Measurements from ENCODE around the gene DAND5. TPM values are rescaled to one million over a fixed set of nuclear protein-coding genes. Genes with fewer than 3 reads are reported as not detected.

DAND5 gene
- total RNA-seq, 1 donor from 2014 or later = not detected

- DNase-seq = no peak
These were observed 40.9 kb downstream of the DAND5 start for GRCh38 chr19:13010038-13010991.

GRCh38 chr19:13010992-13011652 is 41.7 kb downstream of the DAND5 start:
- DNase-seq = no peak

- DNase-seq = no peak
These were observed 42.4 kb downstream of the DAND5 start for GRCh38 chr19:13011653-13012389.

- no peak for DNase-seq
These were observed 43.0 kb downstream of the DAND5 start for GRCh38 chr19:13012390-13012689.

GRCh38 chr19:13012690-13013608 is 43.6 kb downstream of the DAND5 start:
- peak; percentile 31 for DNase-seq

GRCh38 chr19:13013649-13014048 is 44.3 kb downstream of the DAND5 start:
- DNase-seq = no peak

- no peak for DNase-seq
These were observed 44.9 kb downstream of the DAND5 start for GRCh38 chr19:13014101-13014920.

- DNase-seq = no peak
These were observed 45.5 kb downstream of the DAND5 start for GRCh38 chr19:13014921-13015280.

GRCh38 chr19:13015361-13016223 is 46.2 kb downstream of the DAND5 start:
- no peak for DNase-seq

GRCh38 chr19:13016245-13016627 is 46.9 kb downstream of the DAND5 start:
- no peak for DNase-seq

- DNase-seq = no peak
These were observed 47.4 kb downstream of the DAND5 start for GRCh38 chr19:13016628-13017305.

- no peak for DNase-seq
These were observed 48.1 kb downstream of the DAND5 start for GRCh38 chr19:13017306-13018034.

- DNase-seq = peak; percentile 37
These were observed 48.9 kb downstream of the DAND5 start for GRCh38 chr19:13018035-13018914.

- no peak for DNase-seq
These were observed 50.0 kb downstream of the DAND5 start for GRCh38 chr19:13019332-13019731.

GRCh38 chr19:13020002-13020414 is 50.6 kb downstream of the DAND5 start:
- DNase-seq = no peak

GRCh38 chr19:13022111-13022858 is 52.9 kb downstream of the DAND5 start:
- peak; percentile 53 for DNase-seq
